GM12878 (cell line): Measurements from ENCODE around the gene CEP76. TPM values are rescaled to one million over a fixed set of nuclear protein-coding genes. Genes with fewer than 3 reads are reported as not detected.

Experiments
- ATAC-seq: fragments of 200-7000 bp; cut with Tn5 transposase; 3 replicates; pipeline ENCODE4 v1.9.1; 2020; ENCODE audit warnings: mild to moderate bottlenecking, moderate library complexity
- BruUV-seq: library from RNA; stranded (reverse); fragments of 400-500 nt; replicated peaks from 2 replicates; lab custom pipeline; 2021; lab: Mats Ljungman, UMichigan
- CTCF ChIA-PET: fragments of 300-600 bp; sonication (Branson Sonifier 250); formaldehyde crosslinking; extraction: SDS; loops from one replicate; lab custom pipeline; 2021; ENCODE audit warnings: inconsistent platforms; lab: Yijun Ruan, JAX
- POLR2A ChIA-PET: fragments of 350-600 bp; formaldehyde crosslinking; extraction: SDS; loops from one replicate; lab custom pipeline; 2021; ENCODE audit warnings: inconsistent platforms; lab: Charles Lee
- RAD21 ChIA-PET: fragments of 300-600 bp; sonication (Branson Sonifier 250); formaldehyde crosslinking; loops from one replicate; lab custom pipeline; 2023; ENCODE audit warnings: antibody characterized with exemption; ENCODE audit not compliant: unreplicated experiment; lab: Charles Lee
- SMC1A ChIA-PET: fragments of 300-600 bp; sonication (Branson Sonifier 250); formaldehyde crosslinking; loops from one replicate; lab custom pipeline; 2023; ENCODE audit not compliant: unreplicated experiment, uncharacterized antibody; lab: Charles Lee
- DNase-seq: peaks from one replicate; pipeline ENCODE4 v3.0.0-alpha.2; 2011; ENCODE audit warnings: low read depth, low spot score
- FAIRE-seq: peaks from 3 replicates; lab custom pipeline; 2011; peaks lifted over from hg19 to GRCh38; lab: Jason Lieb, UNC
- H2AFZ ChIP-seq: 2 replicates; pipeline ENCODE4 v1.6.0; 2011; ENCODE audit warnings: low read depth, low read length, control low read depth; ENCODE audit not compliant: control insufficient read depth
- H3K27ac ChIP-seq: 2 replicates; pipeline ENCODE4 v1.5.1; 2011; ENCODE audit warnings: control low read depth; ENCODE audit not compliant: control insufficient read depth, insufficient read depth
- H3K27me3 ChIP-seq, 2 experiments: replicated peaks in 1 of 2; 2 replicates each; pipeline versions ENCODE4 v1.6.0 to v1.6.1; 2011; ENCODE audit warnings: low read length in 1 of 2; ENCODE audit not compliant: control insufficient read depth in 2 of 2, insufficient read depth in 2 of 2
- H3K36me3 ChIP-seq, 2 experiments: 2 replicates each; pipeline ENCODE4 v1.5.1; 2011; ENCODE audit warnings: low read length in 1 of 2; ENCODE audit not compliant: control insufficient read depth in 2 of 2, insufficient read depth in 2 of 2
- H3K4me1 ChIP-seq: 2 replicates; pipeline ENCODE4 v1.6.1; 2011; ENCODE audit warnings: mild to moderate bottlenecking, low read length, moderate library complexity, mixed read lengths; ENCODE audit not compliant: control insufficient read depth, insufficient read depth
- H3K4me2 ChIP-seq: 2 replicates; pipeline ENCODE4 v1.6.0; 2011; ENCODE audit warnings: control low read depth; ENCODE audit not compliant: control insufficient read depth, insufficient read depth
- H3K4me3 ChIP-seq: fragments of 200-600 bp; sonication (generic); 2 replicates; pipeline ENCODE4 v1.5.1; 2016
- H3K79me2 ChIP-seq: 2 replicates; pipeline ENCODE4 v1.6.0; 2011; ENCODE audit warnings: low read length; ENCODE audit not compliant: control insufficient read depth, insufficient read depth
- H3K9ac ChIP-seq: 2 replicates; pipeline ENCODE4 v1.8.0; 2011; ENCODE audit warnings: low read length, control low read depth, mixed read lengths; ENCODE audit not compliant: control insufficient read depth, insufficient read depth
- H3K9me3 ChIP-seq: replicated peaks from 3 replicates; pipeline ENCODE4 v1.5.1; 2011; ENCODE audit warnings: mild to moderate bottlenecking, low read length; ENCODE audit not compliant: control insufficient read depth, insufficient read depth
- H4K20me1 ChIP-seq: 2 replicates; pipeline ENCODE4 v1.6.0; 2011; ENCODE audit not compliant: control insufficient read depth, insufficient read depth
- BHLHE40 ChIP-seq, 2 experiments: fragments of 450-650 bp in 1 of 2; IDR thresholded peaks; 2 replicates each; pipeline ENCODE4 v1.6.1; 2011 to 2017; ENCODE audit warnings: low read depth in 2 of 2, borderline replicate concordance in 1 of 2, improper control_type of control experiment in 1 of 2, low read length in 1 of 2, mild to moderate bottlenecking in 1 of 2
- BRCA1 ChIP-seq: IDR thresholded peaks from 2 replicates; pipeline ENCODE4 v1.6.1; 2011; ENCODE audit warnings: low read depth, low read length, improper control_type of control experiment
- ETV6 ChIP-seq, 2 experiments: fragments of 450-650 bp in 1 of 2; IDR thresholded peaks in 1 of 2; conservative IDR thresholded peaks in 1 of 2; 2 replicates each; pipeline ENCODE4 v1.6.1; 2014; ENCODE audit warnings: antibody characterized with exemption in 1 of 2, borderline replicate concordance in 1 of 2, low read depth in 1 of 2, mild to moderate bottlenecking in 1 of 2, moderate library complexity in 1 of 2
- GABPA ChIP-seq: IDR thresholded peaks from 2 replicates; pipeline ENCODE4 v1.6.1; 2014; ENCODE audit warnings: antibody characterized with exemption, low read depth, mild to moderate bottlenecking, inconsistent platforms
- HSF1 ChIP-seq: fragments of 150-350 bp; IDR thresholded peaks from 2 replicates; pipeline ENCODE4 v1.6.1; 2014; ENCODE audit warnings: mild to moderate bottlenecking, low read depth, low read length
- IRF5 ChIP-seq: fragments of 450-650 bp; IDR thresholded peaks from 2 replicates; pipeline ENCODE4 v1.6.1; 2017; ENCODE audit warnings: borderline replicate concordance
- JUNB ChIP-seq: IDR thresholded peaks from 2 replicates; pipeline ENCODE4 v1.6.1; 2016; ENCODE audit warnings: antibody characterized with exemption, mild to moderate bottlenecking
- MEF2A ChIP-seq: IDR thresholded peaks from 2 replicates; pipeline ENCODE4 v1.6.1; 2011; ENCODE audit warnings: low read depth, mild to moderate bottlenecking, low read length, moderate library complexity; ENCODE audit not compliant: insufficient read depth
- NR2C2 ChIP-seq: IDR thresholded peaks from 2 replicates; pipeline ENCODE4 v1.6.1; 2011; ENCODE audit warnings: borderline replicate concordance, low read depth; ENCODE audit not compliant: control insufficient read depth, insufficient read length
- PML ChIP-seq: IDR thresholded peaks from 2 replicates; pipeline ENCODE4 v1.6.1; 2012; ENCODE audit warnings: low read length, inconsistent platforms
- POLR2AphosphoS2 ChIP-seq: IDR thresholded peaks from 2 replicates; pipeline ENCODE4 v1.6.1; 2011; ENCODE audit warnings: low read depth, mild to moderate bottlenecking, low read length, improper control_type of control experiment, moderate library complexity
- RFX5 ChIP-seq: IDR thresholded peaks from 2 replicates; pipeline ENCODE4 v1.6.1; 2011; ENCODE audit warnings: low read depth, low read length, improper control_type of control experiment
- SIN3A ChIP-seq: IDR thresholded peaks from 2 replicates; pipeline ENCODE4 v1.6.1; 2012; ENCODE audit warnings: low read depth, low read length, improper control_type of control experiment
- STAT1 ChIP-seq: fragments of 450-650 bp; conservative IDR thresholded peaks from 2 replicates; pipeline ENCODE4 v1.6.1; 2014; ENCODE audit warnings: antibody characterized with exemption, mild to moderate bottlenecking
- WGBS: methylation state at CpG from one replicate; pipeline ENCODE4 v1.1.6; 2016; ENCODE audit warnings: low lambda C conversion rate; ENCODE audit not compliant: insufficient replicate concordance, insufficient coverage; ENCODE audit errors: missing lambda C conversion rate; 5-methylcytosine and 5-hydroxymethylcytosine counted together
- in situ Hi-C: fragments of 300-500 bp; cut with MboI; formaldehyde crosslinking; loops from 9 replicates; pipeline ENCODE4 v1.14.3; 2018; ENCODE audit warnings: mixed read lengths
- intact Hi-C: fragments of 100-400 bp; cut with micrococcal nuclease; formaldehyde crosslinking; loops from one replicate; pipeline ENCODE4 v1.14.2; 2022; ENCODE audit not compliant: unreplicated experiment
- polyA plus RNA-seq, 11 experiments: library from polyadenylated mRNA; depleted of rRNA in 4 of 11; unstranded in 6 of 11; stranded (reverse) in 5 of 11; fragments of >200 nt; fragmentation: Nextera tagmentation in 4 of 11; fragmentation: Illumina TruSeq in 1 of 11; extraction: Ambion mirVana in 4 of 11; extraction: Trizol in 1 of 11; gene quantifications; 1 replicate in 1 of 11; 2 replicates in 10 of 11; pipeline versions ENCODE4 v1.2.1 to v1.2.3, GENCODE V29; 2011 to 2016; ENCODE audit warnings: inconsistent platforms in 2 of 11, missing spikeins in 2 of 11, low read depth in 1 of 11
- total RNA-seq, 4 experiments: library from RNA; depleted of rRNA in 3 of 4; stranded (reverse); fragments of >200 nt in 3 of 4; fragmentation: Illumina TruSeq in 1 of 4; extraction: Trizol in 1 of 4; gene quantifications; 2 replicates each; pipeline versions ENCODE4 v1.2.1 to v1.2.3, GENCODE V29; 2013 to 2021
- TF ChIP-seq, protein P1 (sequence below): fragments of 450-650 bp; IDR thresholded peaks from 2 replicates; pipeline ENCODE4 v1.6.1; 2016; ENCODE audit warnings: mild to moderate bottlenecking, moderate library complexity, borderline replicate concordance

The CEP76 gene
- total and polyA plus RNA-seq, 10 of the 15 experiments (the other 5 are each of a cell fraction or from before 2014, with no cell fraction given), result 3.9 to 14.9 (median 13.2) TPM

- TF ChIP-seq IRF5 (no peak), ETV6 (conservative IDR thresholded peaks at IDR 0.05 in 1 of 2, IDR thresholded peaks at IDR 0.05 in 1 of 2; ENCODE audit: borderline replicate concordance in 1 of 2, low read depth in 1 of 2) (no peak), JUNB (no peak)
Measured at GRCh38 chr18:12701161-12701560, 1.4 kb downstream of the CEP76 start (continued).

DNA sequence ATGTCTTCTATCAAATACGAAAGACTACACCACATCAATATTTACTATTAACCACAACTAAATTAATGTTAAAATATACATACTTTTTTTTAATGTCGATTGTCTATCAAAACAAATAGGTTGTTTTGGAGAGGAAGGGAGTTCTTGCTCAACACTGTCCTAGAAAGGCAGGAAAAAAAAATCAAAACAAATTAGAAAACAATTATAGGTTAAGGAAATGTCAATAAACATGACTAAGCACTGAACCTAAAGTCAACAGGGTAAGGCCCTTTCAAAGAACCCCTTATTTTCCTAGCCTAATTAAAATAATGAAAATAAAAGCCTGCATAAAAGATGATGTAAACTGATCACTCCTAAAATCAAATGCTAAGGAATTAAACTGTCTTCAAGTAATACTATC lies 2.8 kb downstream of the CEP76 start:
- RAD21 ChIA-PET, result no interaction called here
- peaks cover 46% of the 10 kb centered on the region for H3K79me2 ChIP-seq
- H3K36me3 ChIP-seq, result peaks cover 0 to 3% of the 10 kb centered on the region in 2 experiments; a peak in 1 of 4 replicates
- TF ChIP-seq BHLHE40 (IDR thresholded peaks at IDR 0.05; ENCODE audit: borderline replicate concordance in 1 of 2, low read depth in 2 of 2, low read length in 1 of 2), result no peak
- TF ChIP-seq SIN3A, result no peak
- TF ChIP-seq BRCA1, result no peak
- TF ChIP-seq HSF1, result no peak
- TF ChIP-seq, protein P1, sequence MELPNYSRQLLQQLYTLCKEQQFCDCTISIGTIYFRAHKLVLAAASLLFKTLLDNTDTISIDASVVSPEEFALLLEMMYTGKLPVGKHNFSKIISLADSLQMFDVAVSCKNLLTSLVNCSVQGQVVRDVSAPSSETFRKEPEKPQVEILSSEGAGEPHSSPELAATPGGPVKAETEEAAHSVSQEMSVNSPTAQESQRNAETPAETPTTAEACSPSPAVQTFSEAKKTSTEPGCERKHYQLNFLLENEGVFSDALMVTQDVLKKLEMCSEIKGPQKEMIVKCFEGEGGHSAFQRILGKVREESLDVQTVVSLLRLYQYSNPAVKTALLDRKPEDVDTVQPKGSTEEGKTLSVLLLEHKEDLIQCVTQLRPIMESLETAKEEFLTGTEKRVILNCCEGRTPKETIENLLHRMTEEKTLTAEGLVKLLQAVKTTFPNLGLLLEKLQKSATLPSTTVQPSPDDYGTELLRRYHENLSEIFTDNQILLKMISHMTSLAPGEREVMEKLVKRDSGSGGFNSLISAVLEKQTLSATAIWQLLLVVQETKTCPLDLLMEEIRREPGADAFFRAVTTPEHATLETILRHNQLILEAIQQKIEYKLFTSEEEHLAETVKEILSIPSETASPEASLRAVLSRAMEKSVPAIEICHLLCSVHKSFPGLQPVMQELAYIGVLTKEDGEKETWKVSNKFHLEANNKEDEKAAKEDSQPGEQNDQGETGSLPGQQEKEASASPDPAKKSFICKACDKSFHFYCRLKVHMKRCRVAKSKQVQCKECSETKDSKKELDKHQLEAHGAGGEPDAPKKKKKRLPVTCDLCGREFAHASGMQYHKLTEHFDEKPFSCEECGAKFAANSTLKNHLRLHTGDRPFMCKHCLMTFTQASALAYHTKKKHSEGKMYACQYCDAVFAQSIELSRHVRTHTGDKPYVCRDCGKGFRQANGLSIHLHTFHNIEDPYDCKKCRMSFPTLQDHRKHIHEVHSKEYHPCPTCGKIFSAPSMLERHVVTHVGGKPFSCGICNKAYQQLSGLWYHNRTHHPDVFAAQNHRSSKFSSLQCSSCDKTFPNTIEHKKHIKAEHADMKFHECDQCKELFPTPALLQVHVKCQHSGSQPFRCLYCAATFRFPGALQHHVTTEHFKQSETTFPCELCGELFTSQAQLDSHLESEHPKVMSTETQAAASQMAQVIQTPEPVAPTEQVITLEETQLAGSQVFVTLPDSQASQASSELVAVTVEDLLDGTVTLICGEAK, result no peak
- TF ChIP-seq RFX5, result no peak
- TF ChIP-seq PML, result no peak
- no peak for TF ChIP-seq STAT1
- no peak for TF ChIP-seq GABPA
- no peak for TF ChIP-seq MEF2A
- no peak for TF ChIP-seq NR2C2
- no peak for TF ChIP-seq POLR2AphosphoS2

More for the DNA sequence above, 2.8 kb downstream of the CEP76 start:
- intact Hi-C loops (no loop called here), in situ Hi-C loops (no loop called here)
- Histone ChIP-seq H3K4me1 (peaks cover 15% of the 10 kb centered on the region), H4K20me1 (no peaks in the 10 kb centered on the region), H3K4me2 (no peak overlapping the region), H3K27ac (no peak overlapping the region), H3K27me3 (no peaks in the 10 kb centered on the region), H3K9me3 (no peaks in the 10 kb centered on the region), H3K4me3 (no peak overlapping the region; the same call in 1 of the 2 replicates), H2AFZ (no peak overlapping the region), H3K9ac (no peak overlapping the region)
- ChIA-PET CTCF (interaction anchor here (1.5 kb wide), 1 partner anchor 25 kb away, joined by 4 read pairs; no protein-coding TSS in a partner anchor), SMC1A (no interaction called here), POLR2A (no interaction called here)
- BruUV-seq, result no TSS peak
- ATAC-seq (no peak), FAIRE-seq (no peak), DNase-seq (no peak)
- WGBS, result 67% methylated on average over 2 of the region's 2 CpGs
